Endodermal cell (in vitro differentiated cells): ENCODE results near the gene WWC1. TPM values are rescaled to one million over a fixed set of nuclear protein-coding genes. Genes with fewer than 3 reads are reported as not detected.

Experiments used
- DNase-seq: peaks from one replicate; pipeline ENCODE4 v3.0.0-alpha.2; 2017
- H3K27ac ChIP-seq: 2 replicates; pipeline ENCODE4 v1.5.1; 2013; ENCODE audit warnings: mild to moderate bottlenecking, low read depth, low read length, moderate library complexity
- H3K27me3 ChIP-seq: 2 replicates; pipeline ENCODE4 v1.6.1; 2013; ENCODE audit warnings: mild to moderate bottlenecking, low read length, moderate library complexity; ENCODE audit not compliant: insufficient read depth, control insufficient read depth, poor library complexity, severe bottlenecking
- H3K36me3 ChIP-seq: 2 replicates; pipeline ENCODE4 v1.7.0; 2013; ENCODE audit warnings: mild to moderate bottlenecking, low read length, moderate library complexity; ENCODE audit not compliant: control insufficient read depth, insufficient read depth
- H3K4me1 ChIP-seq: one replicate; pipeline ENCODE4 v1.7.0; 2013; ENCODE audit warnings: low read length; ENCODE audit not compliant: control insufficient read depth, insufficient read depth
- H3K4me3 ChIP-seq: 2 replicates; pipeline ENCODE4 v1.5.1; 2013; ENCODE audit warnings: mild to moderate bottlenecking, low read length, moderate library complexity
- H3K9ac ChIP-seq: 2 replicates; pipeline ENCODE4 v1.6.1; 2013; ENCODE audit warnings: mild to moderate bottlenecking, low read length, moderate library complexity; ENCODE audit not compliant: poor library complexity, severe bottlenecking; ENCODE audit errors: extremely low read depth
- H3K9me3 ChIP-seq: 2 replicates; pipeline ENCODE4 v1.6.1; 2013; ENCODE audit warnings: mild to moderate bottlenecking, low read length, moderate library complexity; ENCODE audit not compliant: control insufficient read depth
- H3K27ac Mint-ChIP-seq: 2 replicates; pipeline ENCODE4 v1.8.0; 2020; ENCODE audit warnings: mixed read lengths
- H3K27me3 Mint-ChIP-seq: 2 replicates; pipeline ENCODE4 v1.8.0; 2021; ENCODE audit warnings: mild to moderate bottlenecking, mixed read lengths; ENCODE audit not compliant: insufficient read depth
- H3K36me3 Mint-ChIP-seq: 2 replicates; pipeline ENCODE4 v1.8.0; 2020; ENCODE audit warnings: low read depth, mixed read lengths
- H3K4me1 Mint-ChIP-seq: 2 replicates; pipeline ENCODE4 v1.8.0; 2020; ENCODE audit warnings: mixed read lengths
- H3K4me3 Mint-ChIP-seq: 2 replicates; pipeline ENCODE4 v1.8.0; 2020; ENCODE audit warnings: mild to moderate bottlenecking, moderate library complexity, mixed read lengths
- H3K9me3 Mint-ChIP-seq: 2 replicates; pipeline ENCODE4 v1.8.0; 2020; ENCODE audit warnings: mild to moderate bottlenecking, mixed read lengths
- CTCF ChIP-seq: fragments of 200-600 bp; sonication (generic); conservative IDR thresholded peaks from 2 replicates; pipeline ENCODE4 v1.5.0; 2021; ENCODE audit warnings: antibody characterized with exemption, mild to moderate bottlenecking
- WGBS, 2 experiments: methylation state at CpG; one replicate each; pipeline versions ENCODE4 v1.1.5 to v1.1.7; 2013; ENCODE audit warnings: missing lambda C conversion rate in 2 of 2, mixed read lengths in 1 of 2; ENCODE audit not compliant: insufficient coverage in 1 of 2, insufficient read length in 1 of 2; 5-methylcytosine and 5-hydroxymethylcytosine counted together
- total RNA-seq, 2 donors: library from RNA; stranded (reverse); fragmentation: NEBNext Ultra II Directional in 1 of 2; extraction: Animal tissue kit (Norgen Biotek cat#: 25700) in 1 of 2; gene quantifications; 2 replicates in 1 of 2; 3 replicates in 1 of 2; pipeline ENCODE4 v1.2.1, GENCODE V29; 2021

WWC1 gene
- total RNA-seq, 2 donors from 2014 or later = 18.4 to 20.3 TPM

DNA sequence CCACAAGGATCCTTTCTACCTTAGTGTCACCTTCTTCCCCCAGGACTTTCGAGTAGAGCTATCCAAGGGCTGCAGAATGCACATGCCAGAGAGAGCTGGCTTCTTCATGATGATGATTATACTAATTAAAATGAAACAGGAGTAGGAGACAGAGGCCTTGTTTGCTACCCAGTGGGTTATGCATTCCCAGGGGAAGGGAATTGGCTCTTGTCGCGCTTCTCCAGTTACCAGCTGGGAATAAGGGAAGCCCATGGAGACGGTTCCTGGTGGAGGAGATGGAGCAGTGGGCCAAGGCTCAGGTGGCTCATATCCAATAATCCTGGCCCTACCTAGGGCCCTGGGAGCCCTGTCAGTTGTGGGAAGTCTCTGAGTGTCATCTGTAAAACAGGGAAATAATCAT lies 65.1 kb downstream of the WWC1 start:
- H3K4me1 Mint-ChIP-seq = peaks cover 11% of the 10 kb centered on the region
- Histone ChIP-seq H3K4me1 (no peaks in the 10 kb centered on the region), H3K27ac (no peak overlapping the region), H3K4me3 (no peak overlapping the region), H3K9ac (no peak overlapping the region), H3K36me3 (no peaks in the 10 kb centered on the region), H3K9me3 (no peaks in the 10 kb centered on the region), H3K27me3 (peaks cover 4% of the 10 kb centered on the region)
- H3K27me3 Mint-ChIP-seq = no peaks in the 10 kb centered on the region
- no peaks in the 10 kb centered on the region for H3K9me3 Mint-ChIP-seq
- H3K36me3 Mint-ChIP-seq = peaks cover 2% of the 10 kb centered on the region
- WGBS, 2 experiments = 90 to 96% methylated on average over 2 to 4 of the region's 4 CpGs
- peak overlapping the region; percentile 41 for H3K27ac Mint-ChIP-seq
- H3K4me3 Mint-ChIP-seq = no peak overlapping the region
- DNase-seq = peak; percentile 44
- TF ChIP-seq CTCF = no peak

GRCh38 chr5:168357876-168358275 lies 66.4 kb downstream of the WWC1 start:
- no peak overlapping the region for H3K9ac ChIP-seq
- H3K27me3 ChIP-seq = peaks cover 4% of the 10 kb centered on the region
- TF ChIP-seq CTCF = no peak
- H3K36me3 Mint-ChIP-seq = peaks cover 2% of the 10 kb centered on the region
- no peak overlapping the region for H3K4me3 Mint-ChIP-seq
- peak overlapping the region; percentile 38 for H3K27ac ChIP-seq
- no peak for DNase-seq
- no peak overlapping the region for H3K27ac Mint-ChIP-seq
- peaks cover 8% of the 10 kb centered on the region for H3K4me1 ChIP-seq
- no peaks in the 10 kb centered on the region for H3K36me3 ChIP-seq
- no peaks in the 10 kb centered on the region for H3K9me3 Mint-ChIP-seq
- WGBS, 2 experiments = 89 to 98% methylated on average over 3 of the region's 3 CpGs
- H3K9me3 ChIP-seq = no peaks in the 10 kb centered on the region
- H3K27me3 Mint-ChIP-seq = no peaks in the 10 kb centered on the region
- H3K4me3 ChIP-seq = no peak overlapping the region
- H3K4me1 Mint-ChIP-seq = peaks cover 13% of the 10 kb centered on the region

- no peaks in the 10 kb centered on the region for H3K9me3 Mint-ChIP-seq
These were observed 68.5 kb downstream of the WWC1 start for GRCh38 chr5:168359820-168360460.

More at GRCh38 chr5:168359820-168360460, 68.5 kb downstream of the WWC1 start:
- H3K4me3 Mint-ChIP-seq = no peak overlapping the region
- no peak overlapping the region for H3K27ac ChIP-seq
- peaks cover 19% of the 10 kb centered on the region for H3K4me1 ChIP-seq
- H3K27me3 ChIP-seq = peaks cover 4% of the 10 kb centered on the region
- no peak overlapping the region for H3K9ac ChIP-seq
- H3K36me3 ChIP-seq = no peaks in the 10 kb centered on the region
- DNase-seq = peak; percentile 42
- H3K27me3 Mint-ChIP-seq = no peaks in the 10 kb centered on the region
- H3K36me3 Mint-ChIP-seq = peaks cover under 1% of the 10 kb centered on the region
- no peak for TF ChIP-seq CTCF
- H3K27ac Mint-ChIP-seq = no peak overlapping the region
- whole genome bisulfite sequencing, 2 experiments = 73 to 78% methylated on average over 2 of the region's 2 CpGs
- no peaks in the 10 kb centered on the region for H3K9me3 ChIP-seq
- peaks cover 22% of the 10 kb centered on the region for H3K4me1 Mint-ChIP-seq
- no peak overlapping the region for H3K4me3 ChIP-seq
